HG03521 (cell line): Measurements from ENCODE around the gene ZFHX3.

Experiments
- ATAC-seq: cut with Tn5 transposase; IDR thresholded peaks from one replicate; pipeline ENCODE4 v1.9.1; 2021; ENCODE audit warnings: mild to moderate bottlenecking, moderate library complexity; ENCODE audit not compliant: unreplicated experiment

ZFHX3 gene

DNA sequence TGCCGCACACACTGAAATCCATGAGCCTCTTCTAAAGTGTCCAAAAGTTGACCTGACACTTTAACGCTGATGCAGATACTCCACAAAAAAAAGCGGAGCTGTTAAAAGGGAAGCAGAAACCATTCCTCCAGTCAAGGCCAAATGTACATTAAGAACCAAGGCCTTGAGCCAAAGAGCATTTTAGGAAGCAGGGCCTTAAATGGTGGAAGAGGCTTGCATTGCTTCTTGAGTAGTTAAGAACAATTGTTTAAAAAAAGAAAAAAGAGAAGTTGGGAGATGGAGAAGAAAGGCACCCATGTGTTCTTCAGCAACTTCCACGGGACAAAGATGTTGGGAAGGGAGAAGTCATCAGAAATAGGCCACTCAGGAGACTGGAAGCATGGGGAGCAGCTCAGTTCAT lies 6.3 kb downstream of the ZFHX3 start:
- no peak for ATAC-seq

DNA sequence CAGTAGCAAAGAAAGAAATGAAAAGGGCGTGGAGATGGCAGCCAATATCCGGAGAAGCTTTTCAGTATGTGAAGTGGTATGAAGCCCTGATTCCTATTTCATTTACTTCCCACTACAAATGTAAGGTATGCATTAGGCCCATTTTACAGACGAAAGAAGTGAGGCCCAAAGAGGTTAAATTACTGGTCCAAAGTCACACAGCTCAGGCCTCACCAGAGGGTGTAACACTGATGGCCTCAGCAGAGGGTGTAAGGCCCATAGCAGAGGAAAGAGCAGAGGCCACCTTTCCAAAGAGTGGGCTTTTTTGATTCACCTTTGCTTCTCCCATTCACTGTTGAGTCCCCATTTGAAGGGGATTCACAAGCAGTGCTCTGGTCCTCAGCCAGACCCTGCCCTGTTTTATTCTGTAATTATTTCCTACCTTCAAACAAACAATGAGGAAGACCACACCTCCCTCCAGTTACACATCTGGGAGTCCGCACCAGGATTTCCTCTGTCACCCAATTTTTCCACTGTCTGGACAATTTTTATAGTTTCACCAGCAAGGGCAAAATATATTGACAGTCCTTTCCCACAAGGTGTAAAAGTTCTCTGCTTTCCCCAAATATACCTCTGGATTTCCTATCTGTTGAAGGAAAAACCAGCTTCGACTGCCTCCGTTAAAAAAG lies 7.1 kb downstream of the ZFHX3 start:
- no peak for ATAC-seq

DNA sequence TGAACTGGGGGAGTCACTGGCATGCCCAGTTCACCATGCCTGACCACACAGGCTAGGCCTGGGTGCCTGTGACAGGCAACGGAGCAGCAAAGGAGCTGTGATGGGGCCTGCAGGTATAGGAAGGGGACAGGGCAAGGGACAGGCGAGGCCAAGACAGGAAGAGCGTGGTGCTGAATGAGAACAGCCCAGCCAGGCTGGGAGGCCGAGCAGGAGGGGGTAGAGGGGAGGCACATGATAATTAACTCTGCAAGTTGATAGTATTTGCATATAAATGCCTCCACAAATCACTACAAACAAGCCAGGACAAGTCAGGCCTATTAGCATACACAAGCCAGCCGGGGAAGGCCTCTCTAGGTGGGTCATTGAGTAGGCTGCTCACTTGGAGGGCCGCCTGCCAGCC lies 7.8 kb downstream of the ZFHX3 start:
- no peak for ATAC-seq

- no peak for ATAC-seq
Measured at GRCh38 chr16:73037845-73038570, 9.9 kb downstream of the ZFHX3 start.

DNA sequence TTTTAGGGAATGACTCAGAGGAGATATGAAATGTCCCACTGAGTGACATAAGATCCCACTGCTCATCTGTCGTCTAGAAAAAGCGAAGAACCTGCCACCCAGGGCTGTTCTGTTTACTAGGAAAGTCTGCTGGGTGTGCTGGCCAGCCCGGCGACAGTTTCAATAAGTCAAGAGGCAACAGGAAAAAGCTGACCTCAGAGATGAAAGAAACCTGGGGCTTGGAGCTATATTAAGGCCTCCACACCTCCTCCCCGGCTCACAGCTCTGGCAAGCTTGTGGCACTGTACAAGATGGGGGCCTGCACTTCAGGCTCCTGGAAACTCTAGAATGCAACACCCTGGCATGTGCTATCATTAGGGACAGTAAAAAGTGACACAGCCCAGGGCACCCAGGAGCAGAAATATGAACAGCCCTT lies 10.6 kb downstream of the ZFHX3 start:
- ATAC-seq: no peak

GRCh38 chr16:73036074-73036826 lies 11.7 kb downstream of the ZFHX3 start:
- peak; percentile 76 for ATAC-seq

DNA sequence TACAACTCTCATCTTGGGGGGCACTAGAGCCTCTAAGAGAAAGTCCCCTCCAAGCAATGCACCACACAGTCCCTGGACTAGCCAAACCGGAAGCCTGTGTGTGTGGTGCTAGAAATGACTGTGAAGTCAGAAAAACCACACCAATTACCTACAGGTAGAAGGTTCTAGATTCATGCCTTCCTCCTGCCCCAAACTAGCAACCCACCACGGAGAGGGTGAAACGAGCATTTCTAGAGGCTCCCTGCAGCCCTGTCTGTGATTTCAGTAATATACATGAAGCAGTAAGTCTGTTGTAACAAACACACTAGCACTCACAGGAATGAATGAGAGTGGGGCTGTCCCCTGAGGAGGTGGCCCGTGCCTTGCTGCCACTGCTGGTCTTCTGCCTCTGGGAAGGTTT lies 13.6 kb downstream of the ZFHX3 start:
- ATAC-seq: no peak

DNA sequence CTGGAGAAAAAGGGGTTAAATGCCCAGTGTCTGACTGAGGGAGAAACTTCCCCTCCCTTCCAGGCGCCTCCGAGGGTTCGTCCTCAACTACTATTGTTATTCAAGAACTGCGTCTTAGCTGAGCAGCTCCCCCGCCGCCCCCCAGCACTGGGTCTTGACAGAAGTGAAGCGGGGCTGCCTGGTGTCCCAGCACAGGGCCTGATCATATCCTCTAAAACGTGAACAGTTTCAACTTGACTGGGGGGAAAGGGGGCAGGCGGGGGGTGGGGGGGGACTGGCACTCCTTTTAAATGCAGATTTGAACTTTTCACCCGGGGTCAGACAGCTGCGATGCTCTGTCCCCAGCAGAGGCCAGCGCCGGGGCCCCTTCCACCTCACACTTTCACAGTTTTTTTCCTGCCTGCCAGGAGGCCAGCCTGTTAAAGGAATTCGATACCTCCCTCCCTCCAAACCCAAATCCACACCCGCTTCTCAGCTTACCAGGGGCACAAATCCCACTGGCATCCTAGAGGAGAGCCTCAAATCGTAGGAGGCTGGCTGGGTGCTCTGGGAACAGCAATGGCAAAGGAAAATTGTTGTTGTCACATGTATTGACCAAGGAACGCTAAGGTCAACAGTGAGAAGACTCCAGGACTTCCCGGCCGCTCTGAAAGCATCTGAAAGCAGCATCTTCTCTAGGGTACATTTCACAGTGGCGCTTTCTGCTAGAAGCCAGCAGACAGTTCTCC lies 14.5 kb downstream of the ZFHX3 start:
- no peak for ATAC-seq

DNA sequence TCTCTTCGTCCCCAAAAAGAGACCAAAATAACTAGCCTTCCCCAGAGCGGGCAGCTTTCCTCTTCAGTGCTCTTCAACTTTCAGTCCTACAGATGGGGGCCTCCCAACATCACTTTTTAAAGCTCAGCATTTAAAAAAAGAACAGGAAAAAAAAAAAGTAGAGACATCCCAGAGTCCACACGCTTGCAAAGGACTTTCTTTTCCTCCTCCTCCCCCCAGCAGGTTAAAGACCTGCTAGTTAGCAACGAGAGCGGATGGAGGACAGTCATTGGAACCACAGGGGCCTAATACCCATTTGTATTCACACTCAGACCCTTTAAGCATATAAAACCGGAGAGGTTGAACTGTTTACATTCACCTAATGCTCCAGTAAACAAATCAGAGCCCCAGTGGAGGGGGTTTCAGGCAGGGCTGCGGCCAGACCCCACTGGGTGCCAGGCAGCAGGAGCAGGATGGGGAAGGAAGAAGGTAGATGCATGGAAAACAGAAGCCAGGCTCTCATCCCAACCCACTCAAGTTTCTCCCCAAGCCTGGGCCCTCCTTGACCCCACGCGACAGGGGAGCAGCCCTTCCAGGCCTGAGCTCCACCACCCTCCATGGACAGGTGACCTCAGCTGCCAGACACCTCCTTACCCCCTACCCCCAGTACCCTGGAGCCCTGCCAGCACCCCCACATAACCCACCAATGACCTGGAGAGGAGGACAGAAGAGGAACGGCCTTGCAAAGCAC lies 15.2 kb downstream of the ZFHX3 start:
- no peak for ATAC-seq

DNA sequence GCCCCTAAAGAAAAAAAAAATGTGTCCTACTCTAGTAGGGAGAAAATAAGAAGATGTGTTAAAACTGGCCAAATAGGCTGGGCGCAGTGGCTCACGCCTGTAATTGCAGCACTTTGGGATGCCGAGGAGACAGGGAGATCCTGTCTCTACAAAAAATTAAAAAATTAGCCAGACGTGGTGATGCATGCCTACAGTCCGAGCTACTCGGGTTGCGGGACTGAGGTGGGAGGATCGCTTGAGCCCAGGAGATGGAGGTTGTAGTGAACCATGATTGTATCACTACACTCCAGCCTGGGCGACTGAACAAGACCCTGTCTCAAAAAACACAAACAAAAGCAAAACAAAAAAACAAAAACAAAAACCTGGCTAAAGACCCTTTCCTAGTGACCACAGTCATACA lies 15.9 kb downstream of the ZFHX3 start:
- ATAC-seq: no peak

DNA sequence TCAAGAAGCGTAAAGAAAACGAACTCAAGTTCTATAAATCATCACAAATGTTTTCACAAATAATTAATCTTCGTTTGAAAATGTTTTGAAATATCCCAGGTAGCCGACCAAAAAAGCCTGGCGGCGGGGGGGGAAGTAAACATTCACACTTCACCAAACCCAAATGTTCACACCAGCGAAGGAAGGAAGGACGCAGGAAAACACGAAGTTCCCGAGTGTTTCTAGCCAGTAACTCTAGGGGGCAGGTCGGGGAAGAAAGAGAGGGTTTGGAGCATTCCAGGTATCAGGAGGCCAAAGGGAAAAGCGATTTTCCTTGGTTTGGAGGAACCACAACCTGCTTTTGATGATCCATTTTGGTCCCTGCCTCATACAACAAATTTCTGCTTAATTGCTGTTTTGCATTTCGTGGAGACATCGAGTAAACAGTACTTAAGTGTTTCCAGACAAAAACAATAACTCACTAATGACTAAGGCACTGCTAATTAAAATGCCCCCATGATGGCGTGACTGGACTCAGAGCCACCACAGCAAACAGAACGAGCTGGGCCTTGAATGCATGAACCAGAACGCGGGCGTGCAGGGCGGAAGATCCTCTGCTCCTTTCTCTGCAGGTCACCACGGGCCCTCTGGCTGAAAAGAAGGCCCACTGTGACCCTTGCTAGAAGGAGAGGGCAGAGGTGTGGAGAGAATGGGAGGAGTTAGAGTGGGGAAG lies 16.6 kb downstream of the ZFHX3 start:
- no peak for ATAC-seq

DNA sequence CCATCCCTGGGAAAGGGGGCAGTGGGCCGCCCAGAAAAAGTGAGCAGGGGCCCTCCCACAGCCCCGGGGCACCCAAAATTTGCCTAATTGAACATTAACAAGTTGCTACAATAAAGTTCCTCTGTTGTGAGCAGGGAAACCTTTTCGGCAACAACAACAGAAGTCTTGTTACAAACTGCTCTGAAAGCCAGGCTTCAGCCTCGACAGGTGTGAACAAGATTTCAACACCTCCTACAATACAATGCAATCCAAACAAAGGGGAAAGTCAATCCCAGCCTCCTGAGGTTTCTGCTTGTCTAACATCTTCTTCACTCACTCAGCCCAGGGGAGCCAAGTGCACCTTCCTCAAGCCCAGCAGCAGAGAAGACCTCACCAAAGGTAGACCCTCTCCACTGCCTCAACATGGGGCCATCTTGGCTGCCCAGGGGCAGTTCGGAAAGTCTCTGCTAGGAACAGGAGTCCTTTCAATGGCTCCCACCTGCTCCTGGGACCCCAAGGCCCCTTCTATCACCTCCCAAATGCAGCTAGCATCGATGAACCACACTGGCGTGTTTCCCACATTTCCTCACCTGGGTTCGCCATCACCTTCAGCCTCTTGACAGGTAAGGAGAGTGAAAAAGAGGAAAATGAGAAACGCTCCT lies 19.1 kb downstream of the ZFHX3 start:
- ATAC-seq: no peak

DNA sequence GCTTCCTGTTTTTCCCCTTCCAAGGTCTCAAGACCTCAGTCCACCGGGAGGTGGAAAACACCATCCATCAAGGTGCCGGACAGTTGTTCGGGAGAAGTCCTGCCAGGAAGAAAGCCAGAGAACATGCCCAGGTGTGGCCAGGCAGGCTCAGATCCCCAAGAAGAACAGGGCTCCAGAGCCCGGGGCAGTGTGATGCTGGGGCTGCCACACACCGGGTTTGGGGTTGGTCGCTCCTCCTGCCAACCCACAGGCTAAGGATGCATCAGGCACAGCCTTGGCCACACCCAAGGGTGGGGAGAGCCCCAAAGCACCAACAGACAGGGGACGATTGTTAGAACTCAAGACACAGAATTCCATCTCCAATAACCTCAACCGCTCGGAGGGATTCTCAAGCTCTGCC lies 19.7 kb downstream of the ZFHX3 start:
- ATAC-seq: no peak

- ATAC-seq: no peak
Measured at GRCh38 chr16:73027685-73028111, 20.2 kb downstream of the ZFHX3 start.

DNA sequence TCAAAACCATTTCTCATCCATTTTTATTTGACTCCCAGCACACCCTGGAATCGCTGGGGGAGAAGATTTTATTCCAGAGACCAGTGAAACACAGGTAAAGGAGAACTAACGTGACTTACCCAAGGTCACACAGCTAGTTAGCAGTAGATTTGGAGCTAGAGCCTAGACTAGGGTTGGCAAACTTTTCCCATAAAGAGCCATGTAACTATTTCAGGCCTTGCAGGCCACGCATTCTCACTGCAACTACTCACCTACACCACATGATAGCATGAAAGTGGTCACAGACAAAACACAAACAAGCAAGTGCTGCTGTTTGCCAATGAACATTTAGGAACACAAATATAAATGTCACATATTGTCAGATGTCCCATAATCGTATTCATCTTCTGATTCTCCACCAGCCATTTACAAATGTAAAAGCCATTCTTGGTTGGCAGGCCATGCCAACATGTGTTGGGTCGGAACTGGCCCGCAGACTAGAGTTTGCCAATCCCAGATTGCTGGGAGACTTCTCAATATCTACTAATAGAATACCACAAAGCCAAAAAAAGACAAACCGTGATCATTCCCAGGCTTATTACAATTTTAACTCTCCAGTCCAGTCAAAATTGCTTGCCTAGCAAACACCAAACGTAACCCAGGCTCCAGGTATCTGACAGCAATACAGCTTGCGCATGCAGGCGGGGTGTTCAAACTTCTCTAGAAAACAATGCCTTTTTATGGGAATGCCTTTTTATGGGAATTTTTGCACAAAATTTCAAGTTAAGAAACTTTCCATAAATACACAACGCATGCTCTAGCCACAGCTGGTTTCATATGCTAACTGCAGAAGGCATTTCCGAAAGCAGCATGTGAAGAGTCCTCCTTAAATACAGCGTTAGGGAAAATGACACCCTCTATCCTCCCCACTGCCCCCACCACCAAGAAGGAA lies 20.9 kb downstream of the ZFHX3 start:
- ATAC-seq: no peak

GRCh38 chr16:73025856-73026210 lies 22.1 kb downstream of the ZFHX3 start:
- no peak for ATAC-seq

GRCh38 chr16:73025151-73025855 lies 22.6 kb downstream of the ZFHX3 start:
- ATAC-seq: no peak

DNA sequence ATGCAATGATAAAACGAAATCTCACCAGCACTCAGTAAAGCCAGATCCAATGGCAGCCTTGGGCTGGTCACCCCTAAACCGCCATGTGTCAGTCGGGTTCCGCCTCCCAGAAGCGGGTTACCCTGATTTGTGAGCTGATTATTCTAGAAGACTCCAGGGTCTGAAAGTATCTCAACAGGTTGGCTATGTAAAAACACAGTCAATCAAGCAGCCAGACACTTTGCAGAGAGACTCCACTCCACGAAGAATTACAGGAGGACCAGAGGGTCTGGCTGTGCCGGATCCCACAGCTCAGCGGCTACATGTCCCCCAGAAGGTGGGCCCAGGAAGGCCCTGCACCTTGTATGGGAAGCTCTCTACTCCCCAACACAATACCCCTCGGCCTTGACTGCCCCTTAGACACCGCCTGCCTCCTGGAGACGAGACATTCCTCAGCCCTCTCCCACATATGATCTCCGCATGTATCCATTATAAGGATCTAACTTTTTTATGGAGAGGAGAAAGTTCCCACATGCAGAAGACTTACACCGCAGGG lies 23.3 kb downstream of the ZFHX3 start:
- ATAC-seq: no peak
